AG09309 (cell line): Measurements from ENCODE around the gene TGM2.

ENCODE experiments used
- DNase-seq: peaks from one replicate; pipeline ENCODE4 v3.0.0-alpha.2; 2010; ENCODE audit warnings: low read depth
- H3K4me3 ChIP-seq: 2 replicates; pipeline ENCODE4 v1.5.1; 2011; ENCODE audit warnings: mild to moderate bottlenecking, low read depth, low read length, moderate library complexity; ENCODE audit not compliant: control insufficient read depth
- CTCF ChIP-seq: IDR thresholded peaks from 2 replicates; pipeline ENCODE4 v1.5.1; 2011; ENCODE audit warnings: mild to moderate bottlenecking, low read depth, low read length, inconsistent platforms; ENCODE audit not compliant: insufficient read depth, control insufficient read depth; ENCODE audit errors: missing control alignments

Gene TGM2

GRCh38 chr20:38139156-38139912 is 25.7 kb downstream of the TGM2 start:
- DNase-seq = no peak
- H3K4me3 ChIP-seq = no peak overlapping the region
- TF ChIP-seq CTCF = no peak

- TF ChIP-seq CTCF = no peak
- no peak overlapping the region for H3K4me3 ChIP-seq
- DNase-seq = no peak
Measured at GRCh38 chr20:38138086-38138778, 26.8 kb downstream of the TGM2 start.

GRCh38 chr20:38137441-38138037 is 27.5 kb downstream of the TGM2 start:
- TF ChIP-seq CTCF = no peak
- DNase-seq = no peak
- no peak overlapping the region for H3K4me3 ChIP-seq

GRCh38 chr20:38136421-38137245 is 28.4 kb downstream of the TGM2 start:
- DNase-seq = no peak
- no peak for TF ChIP-seq CTCF
- no peak overlapping the region for H3K4me3 ChIP-seq

DNA sequence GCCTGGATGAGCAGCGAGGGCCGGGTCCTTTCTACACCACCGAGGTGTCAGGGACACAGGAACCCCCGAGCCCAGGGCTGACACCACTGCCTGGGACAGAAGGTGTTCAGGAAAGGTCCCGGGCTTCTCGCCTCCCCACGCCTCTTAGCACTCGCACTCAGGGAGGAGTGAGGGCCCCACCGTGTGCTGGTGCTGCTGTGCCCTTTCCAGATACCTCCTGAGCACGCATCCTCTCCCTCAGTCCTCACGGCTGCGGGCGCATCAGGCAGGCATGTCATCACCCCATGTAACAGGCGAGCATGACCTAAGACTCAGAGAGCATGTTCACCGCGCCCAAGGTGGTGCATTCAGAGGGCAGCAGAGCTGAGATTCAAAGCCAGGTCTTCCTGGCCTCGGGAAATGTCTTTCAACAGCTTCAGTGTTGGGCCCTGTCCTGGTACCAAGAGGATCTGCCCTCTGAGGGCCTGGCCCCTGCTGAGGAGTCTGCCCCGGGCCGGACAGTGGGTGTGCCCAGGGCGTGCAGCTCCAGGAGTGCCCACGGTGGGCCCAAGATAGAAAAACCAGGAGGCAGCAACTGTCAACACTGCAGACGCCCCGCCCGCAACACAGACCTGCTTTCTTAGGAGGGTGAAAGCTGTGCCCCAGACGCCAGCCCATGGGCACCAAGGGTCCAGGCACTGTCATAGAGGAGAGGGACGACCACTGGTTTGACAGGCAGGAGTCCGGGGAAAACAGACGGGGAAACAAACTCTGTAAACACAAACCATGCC is 29.2 kb downstream of the TGM2 start:
- no peak overlapping the region for H3K4me3 ChIP-seq
- TF ChIP-seq CTCF = no peak
- DNase-seq = no peak

GRCh38 chr20:38135271-38135650 is 29.8 kb downstream of the TGM2 start:
- no peak overlapping the region for H3K4me3 ChIP-seq
- no peak for TF ChIP-seq CTCF
- no peak for DNase-seq
